DOHH2 (cell line): ENCODE data around the gene PVALEF.

Experiments used
- H3F3A ChIP-seq: fragments of 200-600 bp; sonication (generic), shearing (Covaris generic); 2 replicates; pipeline ENCODE4 v1.6.0; 2016; ENCODE audit warnings: antibody characterized with exemption, mild to moderate bottlenecking; ENCODE audit not compliant: control insufficient read depth, insufficient read depth
- H3K27ac ChIP-seq: fragments of 200-600 bp; sonication (generic); 2 replicates; pipeline ENCODE4 v1.5.1; 2014; ENCODE audit warnings: low read depth, mild to moderate bottlenecking, low read length, moderate library complexity
- H3K27me3 ChIP-seq: fragments of 200-600 bp; sonication (generic); 2 replicates; pipeline ENCODE4 v1.6.1; 2014; ENCODE audit warnings: mild to moderate bottlenecking, low read length, mixed read lengths; ENCODE audit not compliant: control insufficient read depth
- H3K36me3 ChIP-seq: fragments of 200-600 bp; sonication (generic); 2 replicates; pipeline ENCODE4 v1.6.1; 2014; ENCODE audit warnings: mild to moderate bottlenecking, low read length, moderate library complexity, mixed read lengths; ENCODE audit not compliant: control insufficient read depth
- H3K4me1 ChIP-seq: fragments of 200-600 bp; sonication (generic); 2 replicates; pipeline ENCODE4 v1.6.1; 2014; ENCODE audit warnings: mild to moderate bottlenecking, low read length, mixed read lengths; ENCODE audit not compliant: control insufficient read depth
- H3K4me2 ChIP-seq: fragments of 200-600 bp; sonication (generic); 2 replicates; pipeline ENCODE4 v1.6.0; 2014; ENCODE audit warnings: mild to moderate bottlenecking, low read length, moderate library complexity
- H3K4me3 ChIP-seq: fragments of 200-600 bp; sonication (generic); 2 replicates; pipeline ENCODE4 v1.5.1; 2014; ENCODE audit warnings: mild to moderate bottlenecking, low read length, mixed read lengths
- H3K79me2 ChIP-seq: fragments of 200-600 bp; sonication (generic); 2 replicates; pipeline ENCODE4 v1.6.1; 2014; ENCODE audit warnings: mild to moderate bottlenecking, low read length, mixed read lengths; ENCODE audit not compliant: control insufficient read depth
- H3K9me2 ChIP-seq: fragments of 200-600 bp; sonication (generic); replicated peaks from 2 replicates; pipeline ENCODE4 v1.6.1; 2014; ENCODE audit warnings: mild to moderate bottlenecking, low read length, mixed read lengths; ENCODE audit not compliant: control insufficient read depth
- H3K9me3 ChIP-seq: fragments of 200-600 bp; sonication (generic); 2 replicates; pipeline ENCODE4 v1.6.1; 2014; ENCODE audit warnings: antibody characterized with exemption, low read length, mixed read lengths; ENCODE audit not compliant: control insufficient read depth, insufficient read depth
- H4K20me1 ChIP-seq: fragments of 200-600 bp; sonication (generic); 2 replicates; pipeline ENCODE4 v1.6.0; 2014; ENCODE audit warnings: low read depth, mild to moderate bottlenecking, antibody characterized with exemption, low read length, moderate library complexity; ENCODE audit not compliant: control insufficient read depth, insufficient read depth
- EZH2phosphoT487 ChIP-seq: fragments of 200-600 bp; sonication (generic); IDR thresholded peaks from 2 replicates; pipeline ENCODE4 v1.6.1; 2017; ENCODE audit warnings: borderline replicate concordance, mild to moderate bottlenecking, antibody characterized with exemption, low read length, moderate library complexity, mixed read lengths
- TF ChIP-seq, protein P1 (sequence below): fragments of 200-600 bp; sonication (generic); IDR thresholded peaks from one replicate; pipeline ENCODE4 v1.5.1; 2014; ENCODE audit warnings: antibody characterized with exemption, mild to moderate bottlenecking, low read depth, low read length; ENCODE audit not compliant: poor library complexity, severe bottlenecking

The PVALEF gene

DNA sequence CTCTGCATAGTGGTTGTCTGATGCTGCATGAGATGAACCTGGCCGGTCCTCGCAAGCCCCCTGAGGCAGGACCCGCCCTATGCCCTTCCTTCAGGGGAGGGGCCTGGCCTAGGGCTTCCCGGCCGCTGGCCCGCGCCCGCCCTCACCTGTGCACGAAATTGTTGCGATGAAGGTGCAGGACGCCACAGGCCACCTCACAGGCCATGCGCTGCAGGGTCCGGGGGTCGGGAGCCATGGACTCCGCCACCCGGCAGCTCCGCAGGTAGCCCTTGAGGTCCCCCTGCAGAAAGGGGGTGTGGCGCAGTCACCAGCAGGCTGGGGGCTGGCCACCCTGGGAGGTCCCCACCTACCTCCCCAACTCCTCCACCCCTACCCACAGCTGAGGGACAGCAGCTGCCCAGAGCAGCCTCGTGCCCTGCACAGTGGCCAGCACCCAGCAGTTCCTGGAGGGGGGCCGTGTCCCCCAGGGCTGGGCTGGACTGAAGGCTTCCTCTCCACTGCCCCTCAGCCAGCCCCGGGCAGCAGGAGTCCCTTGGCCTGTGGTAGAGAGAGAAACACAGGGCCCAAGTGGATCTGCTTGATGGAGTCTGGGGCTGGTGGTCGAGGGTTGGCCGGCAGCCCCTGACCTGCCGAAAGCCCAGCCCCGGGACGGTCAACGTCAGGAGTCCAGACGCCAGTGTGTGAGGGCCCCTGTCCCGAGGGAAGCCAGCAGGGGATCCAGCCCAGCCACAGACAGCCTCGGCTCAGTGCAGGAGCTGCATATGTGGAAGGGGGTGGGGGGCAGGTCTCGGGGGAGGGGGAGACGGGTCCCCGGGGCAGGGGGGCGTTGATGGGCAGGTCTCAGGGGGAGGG lies 38.8 kb upstream of the PVALEF start:
- H3K4me3 ChIP-seq, result no peak overlapping the region
- no peak overlapping the region for H3K4me2 ChIP-seq
- no peaks in the 10 kb centered on the region for H3K27me3 ChIP-seq
- no peaks in the 10 kb centered on the region for H3K4me1 ChIP-seq
- H3K9me3 ChIP-seq, result no peaks in the 10 kb centered on the region
- no peaks in the 10 kb centered on the region for H3K79me2 ChIP-seq
- no peaks in the 10 kb centered on the region for H3K9me2 ChIP-seq
- TF ChIP-seq, protein P1, sequence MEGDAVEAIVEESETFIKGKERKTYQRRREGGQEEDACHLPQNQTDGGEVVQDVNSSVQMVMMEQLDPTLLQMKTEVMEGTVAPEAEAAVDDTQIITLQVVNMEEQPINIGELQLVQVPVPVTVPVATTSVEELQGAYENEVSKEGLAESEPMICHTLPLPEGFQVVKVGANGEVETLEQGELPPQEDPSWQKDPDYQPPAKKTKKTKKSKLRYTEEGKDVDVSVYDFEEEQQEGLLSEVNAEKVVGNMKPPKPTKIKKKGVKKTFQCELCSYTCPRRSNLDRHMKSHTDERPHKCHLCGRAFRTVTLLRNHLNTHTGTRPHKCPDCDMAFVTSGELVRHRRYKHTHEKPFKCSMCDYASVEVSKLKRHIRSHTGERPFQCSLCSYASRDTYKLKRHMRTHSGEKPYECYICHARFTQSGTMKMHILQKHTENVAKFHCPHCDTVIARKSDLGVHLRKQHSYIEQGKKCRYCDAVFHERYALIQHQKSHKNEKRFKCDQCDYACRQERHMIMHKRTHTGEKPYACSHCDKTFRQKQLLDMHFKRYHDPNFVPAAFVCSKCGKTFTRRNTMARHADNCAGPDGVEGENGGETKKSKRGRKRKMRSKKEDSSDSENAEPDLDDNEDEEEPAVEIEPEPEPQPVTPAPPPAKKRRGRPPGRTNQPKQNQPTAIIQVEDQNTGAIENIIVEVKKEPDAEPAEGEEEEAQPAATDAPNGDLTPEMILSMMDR, result no peak
- TF ChIP-seq EZH2phosphoT487, result no peak
- H3K36me3 ChIP-seq, result no peaks in the 10 kb centered on the region
- H4K20me1 ChIP-seq, result no peaks in the 10 kb centered on the region
- H3F3A ChIP-seq, result no peaks in the 10 kb centered on the region
- no peak overlapping the region for H3K27ac ChIP-seq

DNA sequence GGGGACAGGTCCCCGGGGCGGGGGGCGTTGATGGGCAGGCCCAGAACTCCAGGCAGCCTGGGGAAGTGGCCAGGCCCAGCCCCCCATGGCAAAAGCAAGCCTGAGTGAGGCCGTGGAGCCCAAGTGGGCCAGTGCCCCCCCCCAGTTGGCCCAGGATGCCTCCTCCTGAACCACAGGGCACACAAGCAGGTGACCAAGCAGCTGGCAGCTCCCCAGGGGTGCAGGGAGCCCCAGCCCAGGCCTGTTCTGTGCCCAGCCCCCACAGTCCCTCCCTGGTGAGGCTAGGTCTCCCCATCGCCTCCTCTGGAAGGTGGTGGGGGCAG lies 38.2 kb upstream of the PVALEF start:
- Histone ChIP-seq H3F3A (no peaks in the 10 kb centered on the region), H3K9me2 (no peaks in the 10 kb centered on the region), H4K20me1 (no peaks in the 10 kb centered on the region), H3K4me2 (no peak overlapping the region), H3K27ac (no peak overlapping the region), H3K79me2 (no peaks in the 10 kb centered on the region), H3K27me3 (no peaks in the 10 kb centered on the region), H3K36me3 (no peaks in the 10 kb centered on the region), H3K4me1 (no peaks in the 10 kb centered on the region), H3K9me3 (no peaks in the 10 kb centered on the region), H3K4me3 (no peak overlapping the region)
- TF ChIP-seq, protein P1, result no peak
- TF ChIP-seq EZH2phosphoT487, result no peak

DNA sequence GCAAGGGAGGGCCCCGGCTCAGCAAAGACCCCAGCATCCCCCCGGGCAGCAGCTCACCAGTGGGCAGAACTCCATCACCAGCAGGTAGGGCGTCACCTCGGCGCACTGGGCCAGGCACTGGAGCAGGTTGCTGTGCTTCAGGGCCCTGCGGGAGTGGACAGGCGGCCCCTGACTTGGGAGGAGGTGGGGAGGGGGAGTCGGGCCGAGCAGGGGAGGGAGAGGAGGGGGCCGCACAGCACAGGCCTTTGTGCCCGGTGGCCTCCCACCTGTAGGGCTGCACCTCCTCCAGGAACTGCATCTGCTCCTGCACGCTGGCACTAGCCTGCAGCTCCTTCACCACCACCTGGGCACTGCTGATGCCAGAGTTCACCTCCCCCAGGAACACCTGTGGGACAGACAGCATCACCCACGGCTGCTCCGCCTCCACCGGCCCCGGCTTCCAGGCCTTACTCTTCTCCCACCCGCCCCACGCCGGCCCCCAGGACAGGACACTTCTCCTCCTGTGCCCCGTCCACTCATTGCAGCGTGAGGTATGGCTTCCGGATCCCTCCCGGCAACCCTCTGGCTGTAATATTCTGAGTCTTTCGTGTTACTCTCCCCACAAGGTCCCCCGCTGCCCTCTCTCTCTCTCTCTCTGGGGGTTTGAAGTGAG lies 37.7 kb upstream of the PVALEF start:
- Histone ChIP-seq H4K20me1 (no peaks in the 10 kb centered on the region), H3F3A (no peaks in the 10 kb centered on the region), H3K36me3 (no peaks in the 10 kb centered on the region), H3K79me2 (no peaks in the 10 kb centered on the region), H3K4me2 (no peak overlapping the region), H3K4me3 (no peak overlapping the region), H3K9me2 (no peaks in the 10 kb centered on the region), H3K4me1 (no peaks in the 10 kb centered on the region), H3K9me3 (no peaks in the 10 kb centered on the region), H3K27ac (no peak overlapping the region), H3K27me3 (no peaks in the 10 kb centered on the region)
- TF ChIP-seq, protein P1, result no peak
- TF ChIP-seq EZH2phosphoT487, result no peak
